Measurements from ENCODE around the gene PKD2.

Gene PKD2

DNA sequence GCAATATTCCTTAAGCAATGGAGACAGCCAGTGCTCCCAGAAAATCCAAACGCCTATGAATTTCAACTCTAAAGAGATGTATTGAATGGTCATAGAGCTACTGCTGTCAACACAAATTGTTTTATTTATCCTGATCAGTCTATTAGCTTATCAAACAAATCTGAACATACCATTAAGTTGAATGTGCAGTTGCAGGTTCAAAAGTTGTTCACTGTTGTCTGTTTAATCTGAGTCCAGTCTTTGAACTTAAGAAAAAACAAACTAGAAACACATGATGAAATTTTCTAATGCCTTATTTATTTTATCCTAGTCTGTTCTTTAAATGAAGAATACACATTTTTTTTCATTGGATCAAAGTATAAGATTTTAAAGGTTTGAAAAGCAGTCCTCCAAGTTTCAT lies 73.2 kb downstream of the PKD2 start:
- Histone ChIP-seq H3K79me2 (ENCODE audit: low read length) (no peaks in the 10 kb centered on the region), H3K36me3 (replicated peaks; ENCODE audit: low read depth, low read length) (peaks cover 7% of the 10 kb centered on the region), H3K27ac (ENCODE audit: low read length) (no peak overlapping the region), H3K9me3 (ENCODE audit: insufficient read depth, low read length) (no peaks in the 10 kb centered on the region), H3K9ac (ENCODE audit: low read length) (no peak overlapping the region), H2AFZ (ENCODE audit: low read depth, low read length) (no peak overlapping the region), H3K4me2 (ENCODE audit: low read length) (no peak overlapping the region), H3K4me1 (ENCODE audit: low read length) (no peaks in the 10 kb centered on the region), H3K27me3 (ENCODE audit: low read depth, low read length) (no peaks in the 10 kb centered on the region), H3K4me3 (ENCODE audit: low read length) (no peak overlapping the region), H4K20me1 (ENCODE audit: insufficient read depth, low read length) (no peaks in the 10 kb centered on the region)
- TF ChIP-seq EZH2phosphoT487 (IDR thresholded peaks at IDR 0.05; ENCODE audit: low read depth) = no peak
- TF ChIP-seq, protein P1, sequence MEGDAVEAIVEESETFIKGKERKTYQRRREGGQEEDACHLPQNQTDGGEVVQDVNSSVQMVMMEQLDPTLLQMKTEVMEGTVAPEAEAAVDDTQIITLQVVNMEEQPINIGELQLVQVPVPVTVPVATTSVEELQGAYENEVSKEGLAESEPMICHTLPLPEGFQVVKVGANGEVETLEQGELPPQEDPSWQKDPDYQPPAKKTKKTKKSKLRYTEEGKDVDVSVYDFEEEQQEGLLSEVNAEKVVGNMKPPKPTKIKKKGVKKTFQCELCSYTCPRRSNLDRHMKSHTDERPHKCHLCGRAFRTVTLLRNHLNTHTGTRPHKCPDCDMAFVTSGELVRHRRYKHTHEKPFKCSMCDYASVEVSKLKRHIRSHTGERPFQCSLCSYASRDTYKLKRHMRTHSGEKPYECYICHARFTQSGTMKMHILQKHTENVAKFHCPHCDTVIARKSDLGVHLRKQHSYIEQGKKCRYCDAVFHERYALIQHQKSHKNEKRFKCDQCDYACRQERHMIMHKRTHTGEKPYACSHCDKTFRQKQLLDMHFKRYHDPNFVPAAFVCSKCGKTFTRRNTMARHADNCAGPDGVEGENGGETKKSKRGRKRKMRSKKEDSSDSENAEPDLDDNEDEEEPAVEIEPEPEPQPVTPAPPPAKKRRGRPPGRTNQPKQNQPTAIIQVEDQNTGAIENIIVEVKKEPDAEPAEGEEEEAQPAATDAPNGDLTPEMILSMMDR (IDR thresholded peaks at IDR 0.05; ENCODE audit: low read depth, low read length) = no peak

DNA sequence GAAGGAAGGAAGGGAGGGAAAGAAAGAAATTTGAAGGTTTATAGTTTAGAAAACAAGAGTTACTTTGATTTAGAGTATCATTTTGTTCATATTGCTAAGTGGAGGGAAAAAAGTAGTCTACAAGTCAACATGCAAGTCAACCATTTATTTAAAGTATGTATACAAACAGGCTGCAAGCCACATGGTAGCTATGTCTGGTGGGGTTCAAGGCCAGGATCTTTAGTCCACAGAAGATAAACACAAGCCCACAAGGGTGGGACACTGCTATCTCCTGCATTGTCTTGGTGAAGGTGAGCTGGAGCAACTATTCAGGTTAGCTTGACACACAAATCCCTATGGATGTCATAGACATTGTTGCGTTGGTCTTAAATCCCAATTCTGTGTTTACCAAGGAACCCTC lies 79.6 kb downstream of the PKD2 start:
- H3K36me3 ChIP-seq (replicated peaks; ENCODE audit: low read depth, low read length) = no peaks in the 10 kb centered on the region
- no peak overlapping the region for H3K4me3 ChIP-seq (ENCODE audit: low read length)
- no peak overlapping the region for H3K4me2 ChIP-seq (ENCODE audit: low read length)
- no peaks in the 10 kb centered on the region for H3K79me2 ChIP-seq (ENCODE audit: low read length)
- H3K4me1 ChIP-seq (ENCODE audit: low read length) = no peaks in the 10 kb centered on the region
- no peak overlapping the region for H3K9ac ChIP-seq (ENCODE audit: low read length)
- H4K20me1 ChIP-seq (ENCODE audit: insufficient read depth, low read length) = no peaks in the 10 kb centered on the region
- H3K9me3 ChIP-seq (ENCODE audit: insufficient read depth, low read length) = no peaks in the 10 kb centered on the region
- no peak for TF ChIP-seq EZH2phosphoT487 (IDR thresholded peaks at IDR 0.05; ENCODE audit: low read depth)
- TF ChIP-seq, protein P1 (IDR thresholded peaks at IDR 0.05; ENCODE audit: low read depth, low read length) = no peak
- no peak overlapping the region for H3K27ac ChIP-seq (ENCODE audit: low read length)
- H2AFZ ChIP-seq (ENCODE audit: low read depth, low read length) = no peak overlapping the region
- H3K27me3 ChIP-seq (ENCODE audit: low read depth, low read length) = no peaks in the 10 kb centered on the region

GRCh38 chr4:88090898-88091297 lies 83.5 kb downstream of the PKD2 start:
- H3K4me3 ChIP-seq (ENCODE audit: low read length) = no peak overlapping the region
- no peak overlapping the region for H3K4me2 ChIP-seq (ENCODE audit: low read length)
- no peaks in the 10 kb centered on the region for H3K4me1 ChIP-seq (ENCODE audit: low read length)
- no peak overlapping the region for H2AFZ ChIP-seq (ENCODE audit: low read depth, low read length)
- no peak overlapping the region for H3K27ac ChIP-seq (ENCODE audit: low read length)
- no peaks in the 10 kb centered on the region for H4K20me1 ChIP-seq (ENCODE audit: insufficient read depth, low read length)
- TF ChIP-seq, protein P1 (IDR thresholded peaks at IDR 0.05; ENCODE audit: low read depth, low read length) = no peak
- TF ChIP-seq EZH2phosphoT487 (IDR thresholded peaks at IDR 0.05; ENCODE audit: low read depth) = no peak
- no peaks in the 10 kb centered on the region for H3K36me3 ChIP-seq (replicated peaks; ENCODE audit: low read depth, low read length)
- no peaks in the 10 kb centered on the region for H3K9me3 ChIP-seq (ENCODE audit: insufficient read depth, low read length)
- no peak overlapping the region for H3K9ac ChIP-seq (ENCODE audit: low read length)
- H3K79me2 ChIP-seq (ENCODE audit: low read length) = no peaks in the 10 kb centered on the region
- H3K27me3 ChIP-seq (ENCODE audit: low read depth, low read length) = no peaks in the 10 kb centered on the region

DNA sequence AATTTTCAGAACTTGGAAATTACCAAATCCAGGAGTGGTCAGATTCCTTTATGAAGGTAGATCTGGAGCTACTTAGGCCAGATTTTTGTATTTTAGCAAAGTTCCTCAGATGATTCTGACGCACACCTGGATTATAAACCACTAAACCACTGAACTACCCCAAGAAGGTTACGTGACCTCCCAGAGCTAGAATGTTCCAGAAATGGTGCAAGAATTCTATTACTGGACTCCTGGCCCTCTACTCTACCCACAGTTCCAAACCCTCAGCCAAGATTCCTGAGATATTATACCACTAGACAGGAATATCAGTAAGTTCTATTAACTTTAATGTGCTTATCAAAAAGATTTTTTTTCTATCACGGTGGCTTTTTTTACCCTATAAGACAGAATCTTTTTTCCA lies 83.9 kb downstream of the PKD2 start:
- Histone ChIP-seq H3K4me2 (ENCODE audit: low read length) (no peak overlapping the region), H3K79me2 (ENCODE audit: low read length) (no peaks in the 10 kb centered on the region), H3K4me3 (ENCODE audit: low read length) (no peak overlapping the region), H3K9ac (ENCODE audit: low read length) (no peak overlapping the region), H3K9me3 (ENCODE audit: insufficient read depth, low read length) (no peaks in the 10 kb centered on the region), H3K27me3 (ENCODE audit: low read depth, low read length) (no peaks in the 10 kb centered on the region), H2AFZ (ENCODE audit: low read depth, low read length) (no peak overlapping the region), H3K27ac (ENCODE audit: low read length) (no peak overlapping the region), H3K4me1 (ENCODE audit: low read length) (no peaks in the 10 kb centered on the region), H4K20me1 (ENCODE audit: insufficient read depth, low read length) (no peaks in the 10 kb centered on the region), H3K36me3 (replicated peaks; ENCODE audit: low read depth, low read length) (no peaks in the 10 kb centered on the region)
- no peak for TF ChIP-seq EZH2phosphoT487 (IDR thresholded peaks at IDR 0.05; ENCODE audit: low read depth)
- TF ChIP-seq, protein P1 (IDR thresholded peaks at IDR 0.05; ENCODE audit: low read depth, low read length) = no peak

All from OCI-LY3 (cell line).